ENCODE results near the gene IP6K3. TPM values are rescaled to one million over a fixed set of nuclear protein-coding genes. Genes with fewer than 3 reads are reported as not detected.

IP6K3 gene
- total RNA-seq, 2 experiments from 2014 or later = not detected

DNA sequence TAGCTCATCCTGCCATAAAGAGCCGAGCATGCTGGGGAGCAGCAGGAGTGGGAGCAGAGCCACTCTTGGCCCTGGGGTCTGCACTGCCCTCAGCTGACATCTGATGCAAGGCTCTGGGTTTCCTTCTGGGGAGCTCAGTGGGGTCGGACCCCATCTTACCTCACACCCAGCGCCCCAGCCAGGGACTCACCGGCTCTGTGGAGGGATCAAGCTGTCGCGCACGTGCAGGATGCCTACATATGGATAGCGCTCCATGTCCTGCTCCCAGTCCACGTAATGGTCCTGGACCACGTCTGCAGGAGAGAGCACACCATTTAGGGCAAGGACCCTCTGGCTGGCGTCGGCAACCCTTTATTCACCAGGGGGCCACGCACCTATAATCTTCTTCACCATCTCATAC, 30.1 kb upstream of the IP6K3 start:
- no peak overlapping the region for H3K4me3 Mint-ChIP-seq
- no peaks in the 10 kb centered on the region for H3K4me1 Mint-ChIP-seq (ENCODE audit: low read depth)
- ChIA-PET CTCF (no interaction called here), POLR2A (no interaction called here)
- ATAC-seq (no peak), DNase-seq (no peak)
- H3K27ac Mint-ChIP-seq = no peak overlapping the region
- H3K27me3 Mint-ChIP-seq (ENCODE audit: low read depth) = no peaks in the 10 kb centered on the region
- H3K36me3 Mint-ChIP-seq (ENCODE audit: low read depth) = peaks cover 72% of the 10 kb centered on the region
- H3K9me3 Mint-ChIP-seq (ENCODE audit: insufficient read depth) = no peaks in the 10 kb centered on the region

DNA sequence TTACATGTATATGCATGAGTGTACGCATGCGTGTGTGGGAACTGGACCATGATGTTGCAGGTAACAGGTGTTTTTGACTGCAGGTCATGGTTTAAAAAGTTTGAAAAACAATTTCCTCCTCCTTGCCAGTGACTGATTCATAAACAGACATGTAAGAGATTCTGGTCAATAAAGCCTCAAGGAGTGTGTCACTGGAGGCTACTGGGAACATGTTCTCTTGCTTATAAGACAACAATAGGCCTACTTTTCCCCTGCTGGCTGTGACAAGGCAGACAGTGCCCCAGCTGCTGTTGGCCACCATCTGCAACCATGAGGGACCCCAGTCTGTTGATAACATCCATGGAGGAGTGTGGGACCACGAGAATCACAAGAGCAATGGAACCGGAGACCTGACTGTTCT, 29.5 kb upstream of the IP6K3 start:
- no peaks in the 10 kb centered on the region for H3K9me3 Mint-ChIP-seq (ENCODE audit: insufficient read depth)
- no peak overlapping the region for H3K27ac Mint-ChIP-seq
- ATAC-seq = no peak
- peaks cover 2% of the 10 kb centered on the region for H3K4me1 Mint-ChIP-seq (ENCODE audit: low read depth)
- ChIA-PET POLR2A (no interaction called here), CTCF (interaction anchor here (1.0 to 10.3 kb wide), 2 partner anchors 13 to 252 kb away, joined by 3 to 158 read pairs; no protein-coding TSS in a partner anchor)
- H3K36me3 Mint-ChIP-seq (ENCODE audit: low read depth) = peaks cover 71% of the 10 kb centered on the region
- H3K4me3 Mint-ChIP-seq = no peak overlapping the region
- H3K27me3 Mint-ChIP-seq (ENCODE audit: low read depth) = no peaks in the 10 kb centered on the region
- no peak for DNase-seq

DNA sequence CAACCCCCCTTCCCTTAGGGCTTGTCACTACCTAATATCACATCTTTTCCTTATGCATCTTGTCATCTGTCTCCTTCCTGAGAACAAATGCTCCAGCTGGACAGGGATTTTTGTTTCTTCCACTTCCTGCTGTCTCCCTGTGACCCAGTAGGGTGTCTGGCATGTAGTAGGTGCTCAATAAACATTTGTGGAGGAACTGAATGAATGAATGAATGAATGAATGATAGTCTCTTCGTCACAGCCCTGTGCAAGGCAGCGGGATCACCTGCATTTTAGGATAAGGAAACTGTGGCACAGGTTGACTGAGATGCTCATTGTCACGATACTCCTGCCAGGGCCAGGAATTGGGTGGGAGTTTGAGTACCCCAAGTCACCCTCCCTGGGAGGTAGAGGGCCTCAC, 28.1 kb upstream of the IP6K3 start:
- Mint-ChIP-seq H3K27me3 (ENCODE audit: low read depth) (no peaks in the 10 kb centered on the region), H3K4me1 (ENCODE audit: low read depth) (peaks cover 3% of the 10 kb centered on the region), H3K4me3 (no peak overlapping the region), H3K36me3 (ENCODE audit: low read depth) (peaks cover 59% of the 10 kb centered on the region), H3K27ac (no peak overlapping the region), H3K9me3 (ENCODE audit: insufficient read depth) (no peaks in the 10 kb centered on the region)
- POLR2A ChIA-PET = no interaction called here
- CTCF ChIA-PET = interaction anchor here (10.3 kb wide), 1 partner anchor 253 kb away, joined by 158 read pairs; no protein-coding TSS in a partner anchor
- ATAC-seq (no peak), DNase-seq (no peak)

DNA sequence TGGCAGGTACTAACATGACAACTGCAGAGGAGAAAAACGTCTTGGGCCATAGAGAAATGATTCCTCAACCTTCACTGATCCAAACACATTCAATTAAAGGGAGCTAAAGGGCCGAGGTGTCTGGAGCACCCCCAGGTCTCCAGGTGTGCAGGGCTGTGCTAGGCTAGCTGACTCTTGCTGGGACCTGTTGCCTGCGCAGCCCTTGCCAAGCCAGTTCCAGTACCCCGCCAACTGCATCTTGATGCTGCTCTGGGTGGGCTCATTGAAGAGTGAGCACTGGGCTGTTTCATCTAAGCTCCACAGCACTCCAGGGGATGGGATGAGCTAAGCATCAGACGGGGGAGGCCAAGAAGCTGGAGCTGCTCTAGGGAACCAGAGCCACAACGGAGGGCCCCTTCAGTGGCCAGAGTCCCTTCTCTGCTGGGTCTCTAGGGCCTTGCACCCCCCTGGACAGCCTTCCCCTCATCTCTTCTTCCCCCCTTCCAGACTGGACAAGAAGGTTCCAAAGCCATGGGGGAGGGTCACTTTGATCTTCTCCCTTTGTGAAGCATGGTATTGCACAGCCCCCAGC, 26.3 kb upstream of the IP6K3 start:
- POLR2A ChIA-PET = no interaction called here
- DNase-seq (no peak), ATAC-seq (no peak)
- peaks cover 44% of the 10 kb centered on the region for H3K36me3 Mint-ChIP-seq (ENCODE audit: low read depth)
- peaks cover 3% of the 10 kb centered on the region for H3K27me3 Mint-ChIP-seq (ENCODE audit: low read depth)
- no peak overlapping the region for H3K4me3 Mint-ChIP-seq
- H3K9me3 Mint-ChIP-seq (ENCODE audit: insufficient read depth) = no peaks in the 10 kb centered on the region
- CTCF ChIA-PET = interaction anchor here (0.9 to 10.3 kb wide), 7 partner anchors 9 to 382 kb away, joined by 3 to 158 read pairs (median 15); no protein-coding TSS in a partner anchor
- H3K4me1 Mint-ChIP-seq (ENCODE audit: low read depth) = peaks cover 3% of the 10 kb centered on the region
- no peak overlapping the region for H3K27ac Mint-ChIP-seq

DNA sequence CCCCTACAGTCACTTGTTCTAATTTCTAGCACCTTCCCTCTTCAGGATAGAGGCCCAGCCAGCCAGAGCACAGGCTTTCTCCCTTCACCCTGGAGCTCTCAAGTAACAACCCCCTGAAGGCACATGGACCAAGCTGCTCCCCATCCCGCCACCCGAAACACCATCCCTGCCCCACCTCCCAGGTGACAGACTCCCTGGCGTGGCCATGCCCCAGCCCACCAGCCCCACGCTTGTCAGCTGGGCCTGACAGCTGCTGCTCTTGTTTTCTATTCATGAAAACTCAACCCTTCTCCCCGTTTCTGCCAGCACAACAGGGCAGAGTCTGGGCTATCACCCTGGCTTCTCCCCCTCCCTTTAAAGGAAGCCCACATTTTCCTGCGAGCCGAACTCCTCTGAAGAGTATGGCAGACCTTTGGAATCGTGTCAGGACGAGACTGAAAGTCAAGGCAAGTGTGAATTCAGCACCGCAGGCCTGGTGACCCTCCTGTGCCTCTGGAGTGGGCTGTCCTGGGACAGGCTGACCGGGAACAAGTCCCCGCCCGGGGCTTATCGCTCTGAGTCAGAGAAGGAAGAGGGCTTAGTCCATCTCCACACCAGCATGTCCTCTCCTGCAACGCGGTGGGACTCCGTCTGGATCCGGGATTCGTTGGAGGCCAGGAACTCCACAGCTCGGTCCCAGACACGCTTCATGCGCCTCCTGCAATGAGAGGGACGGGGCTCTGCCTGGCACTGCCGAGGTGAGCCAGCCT, 25.6 kb upstream of the IP6K3 start:
- Mint-ChIP-seq H3K4me1 (ENCODE audit: low read depth) (peaks cover 3% of the 10 kb centered on the region), H3K36me3 (ENCODE audit: low read depth) (peaks cover 37% of the 10 kb centered on the region), H3K9me3 (ENCODE audit: insufficient read depth) (no peaks in the 10 kb centered on the region), H3K27me3 (ENCODE audit: low read depth) (peaks cover 3% of the 10 kb centered on the region), H3K27ac (no peak overlapping the region), H3K4me3 (no peak overlapping the region)
- DNase-seq (no peak), ATAC-seq (no peak)
- ChIA-PET POLR2A (interaction anchor here (1.3 to 2.6 kb wide), 2 partner anchors 9 to 256 kb away, joined by 5 to 8 read pairs; no protein-coding TSS in a partner anchor), CTCF (interaction anchor here (0.9 to 10.3 kb wide), 32 partner anchors 9 to 383 kb away, joined by 3 to 158 read pairs (median 4); partner anchors contain the start of genes IP6K3, LEMD2 and UQCC2)

DNA sequence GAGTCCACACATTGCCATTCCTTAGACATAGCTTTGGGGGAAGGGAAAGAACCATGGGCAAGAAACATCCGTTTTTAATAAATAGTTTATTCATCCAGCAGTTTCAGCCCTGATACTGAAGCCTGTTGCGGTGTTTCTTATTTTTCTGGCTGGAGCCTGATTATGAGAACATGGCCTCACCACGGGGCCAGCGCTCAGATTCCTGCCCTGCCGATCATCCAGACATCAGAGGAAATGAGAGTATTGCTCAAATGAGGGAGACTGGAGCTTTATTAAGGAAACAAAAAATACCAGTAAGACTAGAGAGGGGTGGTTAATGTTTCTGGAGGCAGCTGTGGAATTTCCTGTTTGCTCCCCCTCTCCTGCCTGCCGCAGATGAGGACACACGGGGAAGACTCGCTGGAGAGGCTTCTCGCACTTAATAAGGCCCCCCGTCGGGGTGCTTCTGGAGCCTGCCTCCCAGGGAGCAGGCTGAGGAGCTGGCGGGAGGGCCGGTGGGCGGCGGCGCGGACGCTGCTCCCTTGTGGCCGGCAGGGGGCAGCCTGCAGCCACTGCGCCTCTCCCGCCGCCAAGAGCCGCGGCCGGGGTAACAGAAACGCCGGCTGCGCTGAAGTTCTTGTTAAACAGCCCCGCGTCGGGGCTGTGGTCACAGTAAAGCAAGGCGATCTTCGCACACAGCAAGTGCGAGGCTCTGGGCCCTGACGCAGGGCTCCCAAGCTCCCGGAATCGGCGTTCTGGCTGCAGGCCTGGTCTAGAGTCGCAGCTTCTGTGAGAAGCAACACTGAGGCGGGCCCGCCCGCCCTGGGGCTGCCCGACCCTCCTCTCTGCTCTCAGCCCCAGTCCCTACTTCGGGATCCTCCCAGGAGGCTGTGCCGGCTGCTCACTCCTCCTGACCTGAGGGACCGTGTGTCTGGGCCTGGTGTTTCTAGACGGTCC, 24.7 kb upstream of the IP6K3 start:
- POLR2A ChIA-PET = interaction anchor here (1.3 to 2.6 kb wide), 2 partner anchors 10 to 257 kb away, joined by 5 to 8 read pairs; no protein-coding TSS in a partner anchor
- CTCF ChIA-PET = interaction anchor here (0.7 to 10.3 kb wide), 48 partner anchors 7 to 384 kb away, joined by 3 to 158 read pairs (median 4); partner anchors contain the start of genes IP6K3, LEMD2 and UQCC2
- ATAC-seq (peak; percentile 75), DNase-seq (peak; percentile 69)
- Mint-ChIP-seq H3K4me3 (no peak overlapping the region), H3K9me3 (ENCODE audit: insufficient read depth) (no peaks in the 10 kb centered on the region), H3K36me3 (ENCODE audit: low read depth) (peaks cover 30% of the 10 kb centered on the region), H3K27ac (no peak overlapping the region), H3K27me3 (ENCODE audit: low read depth) (peaks cover 3% of the 10 kb centered on the region), H3K4me1 (ENCODE audit: low read depth) (peaks cover 3% of the 10 kb centered on the region)

DNA sequence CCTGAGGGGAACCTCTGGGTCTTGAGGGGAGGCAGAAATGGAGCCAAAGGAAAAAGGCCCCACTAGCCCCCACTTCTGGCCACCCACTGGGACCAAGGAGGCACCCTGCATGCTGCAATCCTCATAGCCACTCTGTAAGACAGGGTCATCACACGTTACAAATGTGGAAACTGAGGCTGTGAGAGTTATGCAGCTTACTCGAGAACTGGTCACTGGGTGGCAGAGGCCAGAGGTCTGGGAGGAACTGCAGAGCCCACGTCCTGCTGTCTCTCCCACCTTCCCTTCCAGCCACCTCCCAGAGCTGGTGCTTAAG, 24.1 kb upstream of the IP6K3 start:
- Mint-ChIP-seq H3K4me3 (no peak overlapping the region), H3K9me3 (ENCODE audit: insufficient read depth) (no peaks in the 10 kb centered on the region), H3K4me1 (ENCODE audit: low read depth) (peaks cover 3% of the 10 kb centered on the region), H3K27me3 (ENCODE audit: low read depth) (peaks cover 3% of the 10 kb centered on the region), H3K36me3 (ENCODE audit: low read depth) (peaks cover 24% of the 10 kb centered on the region), H3K27ac (no peak overlapping the region)
- DNase-seq (no peak), ATAC-seq (no peak)
- CTCF ChIA-PET = interaction anchor here (0.7 to 10.3 kb wide), 47 partner anchors 8 to 384 kb away, joined by 3 to 158 read pairs (median 4); partner anchors contain the start of genes IP6K3, LEMD2 and UQCC2
- POLR2A ChIA-PET = interaction anchor here (2.6 kb wide), 1 partner anchor 258 kb away, joined by 8 read pairs; no protein-coding TSS in a partner anchor

- no peak overlapping the region for H3K27ac Mint-ChIP-seq
- ATAC-seq (no peak), DNase-seq (no peak)
- CTCF ChIA-PET = interaction anchor here (0.9 to 10.3 kb wide), 25 partner anchors 8 to 645 kb away, joined by 3 to 158 read pairs (median 4); partner anchors contain the start of genes IP6K3, LEMD2 and UQCC2
- H3K4me3 Mint-ChIP-seq = no peak overlapping the region
- H3K4me1 Mint-ChIP-seq (ENCODE audit: low read depth) = peaks cover 3% of the 10 kb centered on the region
- POLR2A ChIA-PET = interaction anchor here (1.0 to 2.6 kb wide), 3 partner anchors 18 to 258 kb away, joined by 3 to 8 read pairs (median 4); partner anchors contain the start of gene UQCC2
- H3K9me3 Mint-ChIP-seq (ENCODE audit: insufficient read depth) = no peaks in the 10 kb centered on the region
- H3K27me3 Mint-ChIP-seq (ENCODE audit: low read depth) = peaks cover 3% of the 10 kb centered on the region
- H3K36me3 Mint-ChIP-seq (ENCODE audit: low read depth) = peaks cover 20% of the 10 kb centered on the region
Observed at GRCh38 chr6:33770124-33770832, 23.6 kb upstream of the IP6K3 start.

DNA sequence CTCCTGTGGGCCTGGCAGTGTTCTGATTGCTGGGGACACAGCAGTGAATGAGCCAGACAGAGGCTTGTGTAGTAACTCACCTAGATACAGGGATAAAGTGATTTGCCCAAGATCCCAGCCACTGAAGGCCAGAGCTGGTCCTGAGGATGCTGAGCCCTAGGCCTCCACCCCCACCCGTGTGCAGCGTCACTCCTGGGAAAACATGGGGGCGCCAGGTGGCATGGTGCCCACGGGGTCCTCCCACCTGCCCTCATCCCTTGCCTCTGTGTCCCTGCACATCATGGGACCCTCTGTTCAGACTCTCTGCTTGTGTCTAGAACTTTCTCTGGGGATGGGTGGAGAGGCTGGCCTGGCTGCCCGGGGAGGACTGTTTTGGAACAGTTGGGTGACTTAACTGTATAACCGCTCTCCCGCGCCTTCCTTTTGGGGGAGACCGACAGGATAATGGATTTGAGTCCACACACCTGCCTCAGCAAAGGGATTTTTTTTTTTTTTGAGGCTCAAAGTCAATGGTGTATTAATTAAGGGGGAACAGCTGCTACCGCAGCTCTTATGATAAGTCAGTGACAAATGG, 22.6 kb upstream of the IP6K3 start:
- Mint-ChIP-seq H3K4me1 (ENCODE audit: low read depth) (peaks cover 3% of the 10 kb centered on the region), H3K9me3 (ENCODE audit: insufficient read depth) (no peaks in the 10 kb centered on the region), H3K27me3 (ENCODE audit: low read depth) (peaks cover 3% of the 10 kb centered on the region), H3K4me3 (no peak overlapping the region), H3K36me3 (ENCODE audit: low read depth) (peaks cover 15% of the 10 kb centered on the region), H3K27ac (no peak overlapping the region)
- ATAC-seq = no peak
- ChIA-PET CTCF (interaction anchor here (0.9 to 10.3 kb wide), 12 partner anchors 11 to 646 kb away, joined by 3 to 158 read pairs (median 4); partner anchors contain the start of genes LEMD2 and UQCC2), POLR2A (interaction anchor here (1.0 to 2.6 kb wide), 3 partner anchors 19 to 259 kb away, joined by 3 to 8 read pairs (median 4); partner anchors contain the start of gene UQCC2)
- DNase-seq = no peak

DNA sequence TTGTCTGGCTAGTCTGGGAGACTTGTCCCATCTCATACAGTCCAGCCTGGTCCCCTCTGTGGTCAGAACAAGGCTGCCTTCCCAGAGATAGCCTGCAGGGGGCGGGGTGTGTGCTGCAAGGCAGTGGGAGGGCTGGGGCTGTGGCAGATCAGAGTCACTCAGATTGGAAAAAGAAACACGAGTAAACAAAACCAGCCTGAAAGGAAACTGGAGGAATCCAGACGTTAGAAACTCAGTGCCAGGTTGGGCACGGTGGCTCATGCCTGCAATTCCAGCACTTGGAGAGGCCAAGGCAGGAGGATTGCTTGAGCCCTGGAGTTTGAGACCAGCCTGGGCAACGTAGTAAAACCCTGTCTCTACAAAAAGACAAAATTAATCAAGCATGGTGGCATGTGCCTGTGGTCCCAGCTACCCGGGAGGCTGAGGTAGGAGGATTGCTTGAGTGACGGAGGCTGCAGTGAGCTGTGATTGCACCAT, 22.0 kb upstream of the IP6K3 start:
- peak; percentile 78 for ATAC-seq

More for the DNA sequence above, 22.0 kb upstream of the IP6K3 start:
- Mint-ChIP-seq H3K4me3 (no peak overlapping the region), H3K4me1 (ENCODE audit: low read depth) (peaks cover 3% of the 10 kb centered on the region), H3K27me3 (ENCODE audit: low read depth) (peaks cover 3% of the 10 kb centered on the region), H3K9me3 (ENCODE audit: insufficient read depth) (no peaks in the 10 kb centered on the region), H3K27ac (no peak overlapping the region), H3K36me3 (ENCODE audit: low read depth) (peaks cover 13% of the 10 kb centered on the region)
- ChIA-PET POLR2A (no interaction called here), CTCF (interaction anchor here (1.3 to 10.3 kb wide), 6 partner anchors 25 to 386 kb away, joined by 3 to 158 read pairs (median 12); partner anchors contain the start of gene UQCC2)
- DNase-seq = peak; percentile 83
